Uterus (tissue), 4 donors: Measurements from ENCODE around the gene SESN2. TPM values are rescaled to one million over a fixed set of nuclear protein-coding genes. Genes with fewer than 3 reads are reported as not detected.

Experiments used
- DNase-seq, 2 donors: peaks; one replicate each; pipeline ENCODE4 v3.0.0-alpha.2; 2019 to 2020
- H3K27ac ChIP-seq, 2 donors: fragments of 200-600 bp; sonication (generic); 1 replicate in 1 of 2; 2 replicates in 1 of 2; pipeline ENCODE4 v1.5.1; 2016 to 2018
- H3K27me3 ChIP-seq, 2 donors: fragments of 200-600 bp; sonication (generic); one replicate each; pipeline ENCODE4 v1.5.1; 2018 to 2019; ENCODE audit warnings: control low read depth in 1 of 2
- H3K36me3 ChIP-seq, 2 donors: fragments of 200-600 bp; sonication (generic); one replicate each; pipeline ENCODE4 v1.5.1; 2019; ENCODE audit warnings: control low read depth in 1 of 2
- H3K4me1 ChIP-seq, 2 donors: fragments of 200-600 bp; sonication (generic); one replicate each; pipeline ENCODE4 v1.5.1; 2018 to 2019; ENCODE audit warnings: control low read depth in 1 of 2
- H3K4me3 ChIP-seq, 2 donors: fragments of 200-600 bp; sonication (generic); 1 replicate in 1 of 2; 2 replicates in 1 of 2; pipeline ENCODE4 v1.5.1; 2018 to 2019; ENCODE audit warnings: mild to moderate bottlenecking in 1 of 2
- H3K9me3 ChIP-seq, 2 donors: fragments of 200-600 bp; sonication (generic); one replicate each; pipeline ENCODE4 v1.5.1; 2019; ENCODE audit warnings: control low read depth in 1 of 2
- POLR2A ChIP-seq, 2 donors: fragments of 450-650 bp; IDR thresholded peaks; one replicate each; pipeline ENCODE4 v1.6.1; 2016; ENCODE audit warnings: antibody characterized with exemption in 2 of 2, mild to moderate bottlenecking in 1 of 2, moderate library complexity in 1 of 2
- intact Hi-C: fragments of 100-400 bp; cut with DNase I; formaldehyde crosslinking; loops from one replicate; pipeline ENCODE4 v1.15.1; 2023; ENCODE audit warnings: low total_unique reads
- total RNA-seq, 4 donors: library from RNA; depleted of rRNA in 3 of 4; stranded (reverse); fragments of >200 nt in 3 of 4; gene quantifications; one replicate each; pipeline versions ENCODE4 v1.1.0 to v1.2.4, GENCODE V29; 2014 to 2023
- TF ChIP-seq, protein P1 (sequence below), 4 experiments: fragments of 200-600 bp in 2 of 4; fragments of 450-650 bp in 2 of 4; sonication (generic) in 2 of 4; IDR thresholded peaks; one replicate each; pipeline ENCODE4 v1.5.1; 2016 to 2019; ENCODE audit warnings: antibody characterized with exemption in 4 of 4, mild to moderate bottlenecking in 2 of 4, moderate library complexity in 1 of 4
- donor health status: DM: yes; HTN: yes; CAD: no.

Gene SESN2
- total RNA-seq, 4 donors from 2014 or later: 4.9 to 15.9 (median 7.9) TPM

DNA sequence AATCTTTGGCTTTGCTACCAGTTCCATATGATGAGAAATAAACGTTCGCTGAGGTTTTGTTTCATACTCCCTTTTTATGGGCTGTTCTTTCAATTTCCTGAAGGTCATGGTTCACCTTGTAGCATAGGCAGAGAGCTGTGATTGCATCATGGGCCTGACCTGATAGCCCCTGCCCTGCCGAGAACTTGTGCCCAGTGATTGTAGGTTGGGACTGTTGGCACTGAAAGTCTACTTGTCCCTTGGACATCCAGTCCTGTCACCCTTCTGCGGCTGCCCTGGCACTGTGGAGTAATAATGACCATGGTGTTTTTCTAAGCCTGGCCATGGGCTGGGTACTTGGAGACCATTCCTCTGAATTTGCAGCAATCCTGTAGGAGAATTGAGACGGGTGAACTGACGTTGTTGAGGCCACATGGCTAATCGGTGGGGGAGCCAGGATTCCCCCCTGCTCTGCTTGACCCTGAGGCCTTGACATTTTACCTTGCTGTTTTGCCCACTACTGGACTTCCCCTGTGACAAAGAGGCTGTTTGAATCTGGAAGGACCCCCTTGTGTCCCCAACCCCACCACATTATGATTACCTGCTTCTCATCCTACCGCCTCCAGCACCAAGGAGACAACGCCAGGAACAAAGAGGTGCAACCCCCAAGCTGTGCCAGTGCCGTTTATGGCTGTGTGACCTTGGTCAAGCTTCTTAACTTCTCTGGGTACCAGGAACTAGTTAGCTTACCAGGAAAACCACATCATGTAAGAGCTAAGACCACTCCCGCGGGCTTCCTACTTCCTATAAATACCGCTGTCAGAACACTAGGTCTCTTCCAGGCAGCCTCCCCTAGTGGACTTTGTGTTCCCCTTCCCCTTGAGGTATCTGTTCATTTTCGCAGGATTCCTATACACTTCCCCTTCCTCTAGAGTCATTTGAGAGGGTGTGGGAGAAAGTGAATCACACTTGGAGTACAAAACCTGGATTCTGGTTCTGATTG lies 23.4 kb downstream of the SESN2 start:
- intact Hi-C loops: no loop called here
- no peak for TF ChIP-seq POLR2A (IDR thresholded peaks at IDR 0.05)
- Histone ChIP-seq H3K4me3 (no peak overlapping the region), H3K36me3 (no peaks in the 10 kb centered on the region), H3K27me3 (no peaks in the 10 kb centered on the region), H3K4me1 (no peaks in the 10 kb centered on the region), H3K9me3 (no peaks in the 10 kb centered on the region), H3K27ac (peak overlapping the region in 1 of 2 donors; percentile 35)
- DNase-seq: no peak

DNA sequence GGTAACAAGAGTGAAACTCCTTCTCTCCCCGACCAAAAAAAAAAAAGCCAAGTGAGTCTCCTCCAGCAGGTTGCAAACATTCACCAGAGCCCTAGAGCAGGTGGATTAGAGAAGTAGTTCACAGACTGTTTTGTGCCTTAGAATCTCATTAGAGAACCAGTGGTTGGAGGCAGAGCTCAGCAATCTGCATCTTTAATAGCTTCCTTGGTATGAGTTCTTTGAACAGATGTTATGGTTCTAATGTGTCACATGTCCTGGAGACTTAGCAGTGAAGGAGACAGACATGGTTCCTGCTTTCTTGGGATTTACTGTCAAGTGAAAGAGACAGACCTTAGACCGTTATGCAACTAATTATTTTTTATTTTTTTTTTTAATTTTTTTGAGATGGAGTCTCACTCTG lies 26.8 kb downstream of the SESN2 start:
- H3K27ac ChIP-seq: no peak overlapping the region
- no peaks in the 10 kb centered on the region for H3K4me1 ChIP-seq
- no peaks in the 10 kb centered on the region for H3K36me3 ChIP-seq
- intact Hi-C loops: no loop called here
- no peak overlapping the region for H3K4me3 ChIP-seq
- no peak for TF ChIP-seq POLR2A (IDR thresholded peaks at IDR 0.05)
- TF ChIP-seq, protein P1, sequence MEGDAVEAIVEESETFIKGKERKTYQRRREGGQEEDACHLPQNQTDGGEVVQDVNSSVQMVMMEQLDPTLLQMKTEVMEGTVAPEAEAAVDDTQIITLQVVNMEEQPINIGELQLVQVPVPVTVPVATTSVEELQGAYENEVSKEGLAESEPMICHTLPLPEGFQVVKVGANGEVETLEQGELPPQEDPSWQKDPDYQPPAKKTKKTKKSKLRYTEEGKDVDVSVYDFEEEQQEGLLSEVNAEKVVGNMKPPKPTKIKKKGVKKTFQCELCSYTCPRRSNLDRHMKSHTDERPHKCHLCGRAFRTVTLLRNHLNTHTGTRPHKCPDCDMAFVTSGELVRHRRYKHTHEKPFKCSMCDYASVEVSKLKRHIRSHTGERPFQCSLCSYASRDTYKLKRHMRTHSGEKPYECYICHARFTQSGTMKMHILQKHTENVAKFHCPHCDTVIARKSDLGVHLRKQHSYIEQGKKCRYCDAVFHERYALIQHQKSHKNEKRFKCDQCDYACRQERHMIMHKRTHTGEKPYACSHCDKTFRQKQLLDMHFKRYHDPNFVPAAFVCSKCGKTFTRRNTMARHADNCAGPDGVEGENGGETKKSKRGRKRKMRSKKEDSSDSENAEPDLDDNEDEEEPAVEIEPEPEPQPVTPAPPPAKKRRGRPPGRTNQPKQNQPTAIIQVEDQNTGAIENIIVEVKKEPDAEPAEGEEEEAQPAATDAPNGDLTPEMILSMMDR (IDR thresholded peaks at IDR 0.05): no peak
- no peak for DNase-seq
- no peaks in the 10 kb centered on the region for H3K9me3 ChIP-seq
- H3K27me3 ChIP-seq: no peaks in the 10 kb centered on the region

DNA sequence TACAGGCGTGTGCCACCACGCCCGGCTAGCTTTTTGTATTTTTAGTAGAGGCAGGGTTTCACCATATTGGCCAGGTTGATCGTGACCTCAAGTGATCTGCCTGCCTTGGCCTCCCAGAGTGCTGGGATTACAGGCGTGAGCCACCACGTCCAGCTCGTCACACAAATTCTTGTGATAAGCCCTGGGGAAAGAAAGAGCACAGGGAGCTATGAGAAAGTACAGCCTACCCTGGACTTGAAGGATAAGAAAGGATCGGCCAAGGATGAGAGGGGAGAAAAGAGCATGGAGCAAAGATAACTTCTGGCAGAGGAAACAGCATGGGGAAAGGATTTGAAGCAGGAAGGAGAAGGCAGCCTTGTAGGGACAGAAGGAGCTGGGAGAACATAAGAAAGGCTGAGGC lies 29.2 kb downstream of the SESN2 start:
- Histone ChIP-seq H3K36me3 (no peaks in the 10 kb centered on the region), H3K27me3 (no peaks in the 10 kb centered on the region), H3K9me3 (no peaks in the 10 kb centered on the region), H3K4me1 (no peaks in the 10 kb centered on the region), H3K4me3 (no peak overlapping the region), H3K27ac (no peak overlapping the region)
- TF ChIP-seq, protein P1 (IDR thresholded peaks at IDR 0.05): no peak
- no peak for TF ChIP-seq POLR2A (IDR thresholded peaks at IDR 0.05)
- DNase-seq: no peak
- intact Hi-C loops: no loop called here

DNA sequence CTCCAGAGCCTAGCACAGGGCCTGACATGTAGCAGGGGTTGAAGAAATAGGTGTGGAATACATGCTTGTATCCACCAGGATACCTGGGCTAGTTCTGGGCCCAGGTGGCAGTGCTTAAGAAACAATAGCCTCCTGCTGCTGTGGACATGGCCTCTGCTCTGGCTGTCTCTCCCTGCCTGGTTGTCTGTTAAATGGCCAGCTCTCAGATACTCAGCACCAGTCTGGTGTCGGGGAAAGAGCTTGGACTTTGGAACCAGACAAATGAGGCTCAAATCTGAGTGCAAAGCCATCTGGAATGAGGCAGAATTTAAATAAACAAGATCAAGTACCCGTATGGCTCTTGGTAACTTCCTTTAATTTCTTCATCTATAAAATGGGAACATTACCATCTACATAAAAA lies 31.5 kb downstream of the SESN2 start:
- Histone ChIP-seq H3K4me1 (no peaks in the 10 kb centered on the region), H3K9me3 (no peaks in the 10 kb centered on the region), H3K4me3 (no peak overlapping the region), H3K36me3 (no peaks in the 10 kb centered on the region), H3K27ac (no peak overlapping the region), H3K27me3 (no peaks in the 10 kb centered on the region)
- intact Hi-C loops: no loop called here
- no peak for DNase-seq
- TF ChIP-seq POLR2A (IDR thresholded peaks at IDR 0.05): no peak
- TF ChIP-seq, protein P1 (IDR thresholded peaks at IDR 0.05): no peak

DNA sequence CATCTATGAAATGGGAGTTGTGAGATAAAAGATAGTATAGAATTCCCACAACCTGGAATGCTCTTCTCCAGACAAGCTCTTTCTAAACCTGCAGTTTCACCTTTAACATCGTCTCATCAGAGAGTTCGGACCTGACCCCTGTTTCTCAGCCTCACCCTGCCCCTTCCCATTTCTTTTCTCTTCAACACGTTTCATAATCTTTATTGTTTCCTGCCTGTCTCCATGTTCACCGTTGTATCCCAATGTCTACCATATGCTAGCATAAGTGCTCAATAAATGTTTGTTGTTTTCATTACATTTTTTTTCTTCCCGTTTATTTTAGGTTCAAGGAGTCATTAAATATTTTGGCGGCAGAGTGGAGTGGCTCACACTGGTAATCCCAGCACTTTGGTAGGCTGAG lies 32.4 kb downstream of the SESN2 start:
- DNase-seq: no peak
- H3K27ac ChIP-seq: no peak overlapping the region
- TF ChIP-seq POLR2A (IDR thresholded peaks at IDR 0.05): no peak
- TF ChIP-seq, protein P1 (IDR thresholded peaks at IDR 0.05): no peak
- H3K4me1 ChIP-seq: no peaks in the 10 kb centered on the region
- no peak overlapping the region for H3K4me3 ChIP-seq
- H3K9me3 ChIP-seq: no peaks in the 10 kb centered on the region
- H3K27me3 ChIP-seq: no peaks in the 10 kb centered on the region
- intact Hi-C loops: no loop called here
- no peaks in the 10 kb centered on the region for H3K36me3 ChIP-seq
